Skin of body (tissue), 3 donors: Measurements from ENCODE around the gene ULK1. TPM values are rescaled to one million over a fixed set of nuclear protein-coding genes. Genes with fewer than 3 reads are reported as not detected.

ENCODE experiments used
- DNase-seq: peaks from one replicate; lab custom pipeline; 2025; lab: John Stamatoyannopoulos, UW
- small RNA-seq: library from RNA; depleted of rRNA; stranded (forward); fragments of <200 nt; gene quantifications from one replicate; pipeline ENCODE3, GENCODE V24; 2014; ENCODE audit warnings: low replicate concordance
- total RNA-seq: library from RNA; depleted of rRNA; stranded (reverse); fragments of >200 nt; gene quantifications from one replicate; pipeline ENCODE4 v1.2.3, GENCODE V29; 2014

ULK1 gene
- total RNA-seq, 1 donor from 2014 or later: 12.3 TPM

DNA sequence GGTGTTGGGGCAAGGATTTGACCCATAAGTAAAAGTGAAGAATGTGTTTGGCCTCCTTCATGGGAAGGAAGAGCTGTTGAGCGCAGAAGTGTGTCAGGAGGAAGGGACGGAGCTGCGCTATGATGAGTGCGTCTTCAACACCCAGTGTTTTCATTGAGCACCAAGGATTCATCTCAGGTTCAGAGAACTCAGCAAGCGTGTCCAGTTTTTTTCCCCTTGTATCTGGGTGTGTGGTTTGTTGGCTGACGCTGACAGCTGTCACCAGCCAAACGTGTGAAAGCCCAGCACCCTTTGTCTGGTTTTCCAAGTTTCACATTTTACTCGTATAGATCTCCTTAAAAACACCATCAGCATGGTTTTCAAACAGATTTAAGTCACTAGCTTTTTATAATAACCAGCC is 67.6 kb downstream of the ULK1 start:
- DNase-seq: no peak

DNA sequence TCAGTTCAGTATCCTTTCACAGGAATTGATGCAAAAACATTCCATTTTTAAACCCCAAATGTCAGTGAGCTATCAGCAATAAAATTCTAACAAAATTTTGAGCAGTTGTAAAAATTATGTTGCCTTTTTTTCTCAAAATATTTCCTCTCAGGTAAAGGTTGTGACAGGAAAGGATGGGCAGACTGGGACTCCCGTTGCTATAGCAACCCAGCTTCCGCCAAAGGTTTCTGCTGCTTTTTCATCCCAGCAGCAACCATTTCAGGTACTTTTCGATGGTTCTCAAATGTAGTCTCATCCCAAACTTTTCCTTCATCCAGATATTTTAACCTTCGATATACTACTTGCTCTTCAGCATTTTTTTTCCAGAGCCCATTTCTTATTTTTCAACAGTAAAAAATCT is 69.0 kb downstream of the ULK1 start:
- DNase-seq: no peak

DNA sequence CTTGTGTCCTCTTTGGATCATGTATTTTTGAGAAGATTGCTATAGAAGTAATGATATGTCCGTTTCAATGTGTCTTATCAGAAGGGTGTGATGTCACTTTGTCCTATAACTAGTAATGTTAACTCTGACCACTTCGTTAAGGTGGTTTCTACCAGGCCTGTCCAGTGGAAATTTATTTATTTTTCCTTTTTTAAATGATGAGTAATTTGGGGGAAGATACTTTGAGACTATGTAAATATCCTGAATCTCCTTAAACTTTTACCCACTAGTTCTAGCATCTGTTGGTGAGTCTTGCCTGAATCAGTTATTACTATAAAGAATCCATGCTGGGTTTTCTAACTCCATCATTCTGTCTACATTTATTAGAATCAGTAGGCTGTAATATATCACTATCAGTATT is 70.7 kb downstream of the ULK1 start:
- no peak for DNase-seq

DNA sequence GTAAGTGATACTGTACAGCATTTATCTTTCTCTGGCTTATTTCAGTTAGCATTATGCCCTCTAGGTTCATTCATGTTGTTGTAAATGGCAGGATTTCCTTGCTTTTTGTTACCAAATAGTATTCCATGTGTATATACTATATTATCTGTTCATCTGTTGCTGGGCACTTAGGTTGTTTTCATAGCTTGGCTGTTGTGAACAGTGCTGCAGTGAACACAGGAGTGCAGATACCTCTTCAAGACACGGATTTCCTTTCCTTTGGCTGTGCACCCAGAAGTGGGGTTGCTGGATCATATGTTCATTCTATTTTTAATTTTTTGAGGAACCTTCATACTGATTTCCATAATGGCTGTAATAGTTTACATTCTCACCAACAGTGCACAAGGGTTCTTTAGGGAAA is 76.8 kb downstream of the ULK1 start:
- no peak for DNase-seq

Small RNAs within 50 kb of the gene (small RNA-seq; reads per million reads assigned to genes)
- gene AC131009.3: not detected

Other genes starting within 250 kb of the ULK1 start
- 29.2 TPM for gene SFSWAP, start 183.5 kb upstream of the ULK1 start, total RNA-seq
- 8.5 TPM for gene MMP17, start 66.2 kb upstream of the ULK1 start, total RNA-seq
- gene PUS1, start 34.7 kb downstream of the ULK1 start, total RNA-seq: 8.5 TPM
- 20.8 TPM for gene EP400, start 55.3 kb downstream of the ULK1 start, total RNA-seq
- 9.9 TPM for gene DDX51, start 249.7 kb downstream of the ULK1 start, total RNA-seq
- 5.4 TPM for gene NOC4L, start 249.8 kb downstream of the ULK1 start, total RNA-seq